Activated T-cell treated with anti-CD3 and anti-CD28 coated beads, Interleukin-2, amount 50 U/mL, for 72 hours (primary cell): ENCODE data around the gene FAM168A. TPM values are rescaled to one million over a fixed set of nuclear protein-coding genes. Genes with fewer than 3 reads are reported as not detected.

Source experiments
- ATAC-seq, 2 donors: fragments of 150-1000 bp; cut with Tn5 transposase; replicated peaks in 1 of 2; 2 replicates each; pipeline ENCODE4 v1.10.0; 2021; ENCODE audit warnings: moderate library complexity in 2 of 2, mild to moderate bottlenecking in 1 of 2
- DNase-seq, 2 donors: peaks; one replicate each; pipeline ENCODE4 v3.0.0; 2021 to 2022; ENCODE audit warnings: mixed read lengths in 1 of 2
- H3K27ac Mint-ChIP-seq: one replicate; pipeline ENCODE4 v1.8.0; 2022; ENCODE audit warnings: mild to moderate bottlenecking, moderate library complexity, mixed read lengths
- H3K27me3 Mint-ChIP-seq: one replicate; pipeline ENCODE4 v1.8.0; 2022; ENCODE audit warnings: low read depth, mixed read lengths
- H3K36me3 Mint-ChIP-seq, 2 donors: one replicate each; pipeline ENCODE4 v1.8.0; 2022; ENCODE audit warnings: mixed read lengths in 2 of 2, mild to moderate bottlenecking in 1 of 2; ENCODE audit not compliant: insufficient read depth in 2 of 2
- H3K4me1 Mint-ChIP-seq: one replicate; pipeline ENCODE4 v1.8.0; 2022; ENCODE audit warnings: low read depth, mixed read lengths
- H3K4me3 Mint-ChIP-seq, 2 donors: one replicate each; pipeline ENCODE4 v1.8.0; 2022; ENCODE audit warnings: mild to moderate bottlenecking in 2 of 2, mixed read lengths in 2 of 2, moderate library complexity in 2 of 2
- H3K9me3 Mint-ChIP-seq, 2 donors: one replicate each; pipeline ENCODE4 v1.8.0; 2022; ENCODE audit warnings: mixed read lengths in 2 of 2
- total RNA-seq, 2 donors: library from RNA; stranded (reverse); gene quantifications; one replicate each; pipeline ENCODE4 v1.2.3, GENCODE V29; 2022

The FAM168A gene
- total RNA-seq, 2 donors from 2014 or later, result 21.5 to 23.5 TPM

- H3K4me1 Mint-ChIP-seq, result peaks cover 50% of the 10 kb centered on the region
Measured at GRCh38 chr11:73386016-73386415, 211.9 kb downstream of the FAM168A start.

GRCh38 chr11:73384872-73385689 lies 212.8 kb downstream of the FAM168A start:
- Mint-ChIP-seq H3K36me3 (no peaks in the 10 kb centered on the region), H3K4me1 (peaks cover 53% of the 10 kb centered on the region), H3K27me3 (no peaks in the 10 kb centered on the region), H3K4me3 (peak overlapping the region; percentile 31 to 62), H3K27ac (peak overlapping the region; percentile 71), H3K9me3 (no peaks in the 10 kb centered on the region)
- DNase-seq (peak in 1 of 2 donors; percentile 33), ATAC-seq (peak; percentile 17 to 61)

More at GRCh38 chr11:73386016-73386415, 211.9 kb downstream of the FAM168A start:
- ATAC-seq, result no peak
- Mint-ChIP-seq H3K36me3 (no peaks in the 10 kb centered on the region), H3K27ac (peak overlapping the region; percentile 71), H3K4me3 (peak overlapping the region; percentile 7 to 31), H3K27me3 (no peaks in the 10 kb centered on the region), H3K9me3 (no peaks in the 10 kb centered on the region)
- no peak for DNase-seq

GRCh38 chr11:73384531-73384871 lies 213.4 kb downstream of the FAM168A start:
- Mint-ChIP-seq H3K9me3 (no peaks in the 10 kb centered on the region), H3K4me1 (peaks cover 59% of the 10 kb centered on the region), H3K4me3 (peak overlapping the region; percentile 31 to 62), H3K27ac (peak overlapping the region; percentile 27), H3K36me3 (no peaks in the 10 kb centered on the region), H3K27me3 (no peaks in the 10 kb centered on the region)
- ATAC-seq (peak in 1 of 2 donors; percentile 6), DNase-seq (no peak)

- no peak overlapping the region for H3K27ac Mint-ChIP-seq
- H3K4me3 Mint-ChIP-seq, result no peak overlapping the region
- H3K4me1 Mint-ChIP-seq, result peaks cover 63% of the 10 kb centered on the region
- H3K36me3 Mint-ChIP-seq, result no peaks in the 10 kb centered on the region
- no peaks in the 10 kb centered on the region for H3K27me3 Mint-ChIP-seq
- DNase-seq, result no peak
- ATAC-seq, result no peak
- no peaks in the 10 kb centered on the region for H3K9me3 Mint-ChIP-seq
Measured at GRCh38 chr11:73384125-73384441, 213.8 kb downstream of the FAM168A start.

GRCh38 chr11:73383249-73384124 lies 214.4 kb downstream of the FAM168A start:
- no peak for ATAC-seq
- H3K4me1 Mint-ChIP-seq, result peaks cover 69% of the 10 kb centered on the region
- H3K27me3 Mint-ChIP-seq, result no peaks in the 10 kb centered on the region
- no peaks in the 10 kb centered on the region for H3K9me3 Mint-ChIP-seq
- H3K36me3 Mint-ChIP-seq, result no peaks in the 10 kb centered on the region
- H3K4me3 Mint-ChIP-seq, result no peak overlapping the region
- no peak for DNase-seq
- H3K27ac Mint-ChIP-seq, result peak overlapping the region; percentile 75

- Mint-ChIP-seq H3K4me1 (peaks cover 76% of the 10 kb centered on the region), H3K27ac (no peak overlapping the region), H3K36me3 (no peaks in the 10 kb centered on the region), H3K27me3 (no peaks in the 10 kb centered on the region), H3K4me3 (no peak overlapping the region), H3K9me3 (no peaks in the 10 kb centered on the region)
- no peak for ATAC-seq
- DNase-seq, result no peak
Measured at GRCh38 chr11:73382747-73383146, 215.2 kb downstream of the FAM168A start.

- H3K27me3 Mint-ChIP-seq, result no peaks in the 10 kb centered on the region
- H3K27ac Mint-ChIP-seq, result no peak overlapping the region
- no peaks in the 10 kb centered on the region for H3K9me3 Mint-ChIP-seq
- ATAC-seq (no peak), DNase-seq (no peak)
- no peak overlapping the region for H3K4me3 Mint-ChIP-seq
- peaks cover 0 to under 1% of the 10 kb centered on the region in 2 donors for H3K36me3 Mint-ChIP-seq
- peaks cover 78% of the 10 kb centered on the region for H3K4me1 Mint-ChIP-seq
Measured at GRCh38 chr11:73382183-73382582, 215.7 kb downstream of the FAM168A start.

GRCh38 chr11:73381589-73381988 lies 216.3 kb downstream of the FAM168A start:
- Mint-ChIP-seq H3K9me3 (no peaks in the 10 kb centered on the region), H3K36me3 (peaks cover 0 to 2% of the 10 kb centered on the region in 2 donors), H3K4me3 (no peak overlapping the region), H3K4me1 (peaks cover 74% of the 10 kb centered on the region), H3K27me3 (no peaks in the 10 kb centered on the region), H3K27ac (no peak overlapping the region)
- no peak for DNase-seq
- ATAC-seq, result no peak

GRCh38 chr11:73380897-73381410 lies 217.0 kb downstream of the FAM168A start:
- Mint-ChIP-seq H3K4me3 (no peak overlapping the region), H3K27ac (no peak overlapping the region), H3K27me3 (no peaks in the 10 kb centered on the region), H3K9me3 (no peaks in the 10 kb centered on the region), H3K4me1 (peaks cover 74% of the 10 kb centered on the region), H3K36me3 (peaks cover 0 to 2% of the 10 kb centered on the region in 2 donors)
- ATAC-seq (no peak), DNase-seq (no peak)

GRCh38 chr11:73380331-73380730 lies 217.6 kb downstream of the FAM168A start:
- H3K27ac Mint-ChIP-seq, result no peak overlapping the region
- DNase-seq, result no peak
- H3K4me1 Mint-ChIP-seq, result peaks cover 74% of the 10 kb centered on the region
- no peak for ATAC-seq
- H3K4me3 Mint-ChIP-seq, result no peak overlapping the region
- no peaks in the 10 kb centered on the region for H3K27me3 Mint-ChIP-seq
- H3K9me3 Mint-ChIP-seq, result no peaks in the 10 kb centered on the region
- peaks cover 0 to 2% of the 10 kb centered on the region in 2 donors for H3K36me3 Mint-ChIP-seq

- Mint-ChIP-seq H3K9me3 (no peaks in the 10 kb centered on the region), H3K4me1 (peaks cover 68% of the 10 kb centered on the region), H3K27ac (peak overlapping the region; percentile 33), H3K27me3 (no peaks in the 10 kb centered on the region), H3K4me3 (no peak overlapping the region), H3K36me3 (peaks cover 0 to 2% of the 10 kb centered on the region in 2 donors)
- DNase-seq, result no peak
- no peak for ATAC-seq
Measured at GRCh38 chr11:73379189-73379880, 218.6 kb downstream of the FAM168A start.

- DNase-seq (peak; percentile 70 to 77), ATAC-seq (peak; percentile 53 to 62)
- H3K27ac Mint-ChIP-seq, result peak overlapping the region; percentile 92
- peak overlapping the region; percentile 88 to 94 for H3K4me3 Mint-ChIP-seq
- H3K4me1 Mint-ChIP-seq, result peaks cover 47% of the 10 kb centered on the region
- H3K36me3 Mint-ChIP-seq, result peaks cover 0 to 2% of the 10 kb centered on the region in 2 donors
- H3K27me3 Mint-ChIP-seq, result no peaks in the 10 kb centered on the region
- H3K9me3 Mint-ChIP-seq, result no peaks in the 10 kb centered on the region
Measured at GRCh38 chr11:73376803-73377629, 220.9 kb downstream of the FAM168A start.
